GM12878 (cell line): ENCODE measurements around the gene APOBEC3B. TPM values are rescaled to one million over a fixed set of nuclear protein-coding genes. Genes with fewer than 3 reads are reported as not detected.

Experiments
- EP300 ChIP-seq, 2 experiments: fragments of 150-350 bp in 1 of 2; IDR thresholded peaks; 2 replicates each; pipeline ENCODE4 v1.6.1; 2011 to 2012; ENCODE audit warnings: low read depth in 2 of 2, low read length in 2 of 2, borderline replicate concordance in 1 of 2, improper control_type of control experiment in 1 of 2, inconsistent platforms in 1 of 2; ENCODE audit not compliant: control insufficient read depth in 1 of 2
- LARP7 ChIP-seq: fragments of 450-650 bp; IDR thresholded peaks from 2 replicates; pipeline ENCODE4 v1.6.1; 2017; ENCODE audit warnings: mild to moderate bottlenecking
- MLLT1 ChIP-seq: fragments of 450-650 bp; IDR thresholded peaks from 2 replicates; pipeline ENCODE4 v1.6.1; 2016; ENCODE audit warnings: mild to moderate bottlenecking
- MYB ChIP-seq: fragments of 150-350 bp; IDR thresholded peaks from 2 replicates; pipeline ENCODE4 v1.6.1; 2014; ENCODE audit warnings: mild to moderate bottlenecking, low read depth, low read length, borderline replicate concordance
- PAX5 ChIP-seq: IDR thresholded peaks from 2 replicates; pipeline ENCODE4 v1.6.1; 2011; ENCODE audit warnings: low read depth, low read length, borderline replicate concordance
- RELB ChIP-seq: fragments of 450-650 bp; IDR thresholded peaks from 2 replicates; pipeline ENCODE4 v1.6.1; 2017; ENCODE audit warnings: low read depth, mild to moderate bottlenecking, moderate library complexity
- SIX5 ChIP-seq: IDR thresholded peaks from 2 replicates; pipeline ENCODE4 v1.6.1; 2011; ENCODE audit warnings: mild to moderate bottlenecking, low read depth, low read length, moderate library complexity; ENCODE audit not compliant: severe bottlenecking
- STAT3 ChIP-seq: IDR thresholded peaks from 2 replicates; pipeline ENCODE4 v1.6.1; 2011; ENCODE audit warnings: low read depth, low read length, improper control_type of control experiment
- ZNF207 ChIP-seq: fragments of 450-650 bp; IDR thresholded peaks from 2 replicates; pipeline ENCODE4 v1.6.1; 2014; ENCODE audit warnings: antibody characterized with exemption, mild to moderate bottlenecking, borderline replicate concordance
- ZNF592 ChIP-seq: fragments of 450-650 bp; IDR thresholded peaks from 2 replicates; pipeline ENCODE4 v1.6.1; 2017; ENCODE audit warnings: mild to moderate bottlenecking, moderate library complexity
- polyA plus RNA-seq, 11 experiments: library from polyadenylated mRNA; depleted of rRNA in 4 of 11; unstranded in 6 of 11; stranded (reverse) in 5 of 11; fragments of >200 nt; fragmentation: Nextera tagmentation in 4 of 11; fragmentation: Illumina TruSeq in 1 of 11; extraction: Ambion mirVana in 4 of 11; extraction: Trizol in 1 of 11; gene quantifications; 1 replicate in 1 of 11; 2 replicates in 10 of 11; pipeline versions ENCODE4 v1.2.1 to v1.2.3, GENCODE V29; 2011 to 2016; ENCODE audit warnings: inconsistent platforms in 2 of 11, missing spikeins in 2 of 11, low read depth in 1 of 11
- total RNA-seq, 4 experiments: library from RNA; depleted of rRNA in 3 of 4; stranded (reverse); fragments of >200 nt in 3 of 4; fragmentation: Illumina TruSeq in 1 of 4; extraction: Trizol in 1 of 4; gene quantifications; 2 replicates each; pipeline versions ENCODE4 v1.2.1 to v1.2.3, GENCODE V29; 2013 to 2021

Gene APOBEC3B
- total and polyA plus RNA-seq, 10 of the 15 experiments (the other 5 are each of a cell fraction or from before 2014, with no cell fraction given) = 2.4 to 75.1 (median 30.9) TPM

- TF ChIP-seq MLLT1 (no peak), EP300 (IDR thresholded peaks at IDR 0.05; ENCODE audit: borderline replicate concordance in 1 of 2, control insufficient read depth in 1 of 2, low read depth in 2 of 2, low read length in 2 of 2) (no peak), ZNF207 (no peak), PAX5 (no peak), ZNF592 (no peak), RELB (no peak), LARP7 (no peak), MYB (no peak), SIX5 (no peak), STAT3 (no peak)
Observed at GRCh38 chr22:38964989-38965388, 17.2 kb upstream of the APOBEC3B start (continued).
